H7 (cell line): ENCODE measurements around the gene MGRN1. TPM values are rescaled to one million over a fixed set of nuclear protein-coding genes. Genes with fewer than 3 reads are reported as not detected.

Experiments used
- DNase-seq: peaks from one replicate; pipeline ENCODE4 v3.0.0; 2012
- H3K27me3 ChIP-seq: 2 replicates; pipeline ENCODE4 v1.6.0; 2011; ENCODE audit warnings: mild to moderate bottlenecking, low read length; ENCODE audit not compliant: control insufficient read depth, insufficient read depth
- H3K36me3 ChIP-seq: replicated peaks from 2 replicates; pipeline ENCODE4 v1.5.1; 2011; ENCODE audit warnings: low read length; ENCODE audit not compliant: control insufficient read depth, insufficient read depth
- H3K4me3 ChIP-seq: 2 replicates; pipeline ENCODE4 v1.5.1; 2011; ENCODE audit warnings: low read depth, mild to moderate bottlenecking, control low read depth, low read length, moderate library complexity; ENCODE audit not compliant: insufficient read depth
- total RNA-seq: library from RNA; depleted of rRNA; stranded (reverse); fragments of >200 nt; shearing (Covaris generic); gene quantifications from 2 replicates; pipeline ENCODE4 v1.2.3, GENCODE V29; 2014

The MGRN1 gene
- total RNA-seq, 1 experiment from 2014 or later, result 35.6 TPM

- Histone ChIP-seq H3K4me3 (no peak overlapping the region), H3K36me3 (peaks cover 4% of the 10 kb centered on the region), H3K27me3 (no peaks in the 10 kb centered on the region)
- no peak for DNase-seq
Observed at GRCh38 chr16:4660454-4661007, 35.9 kb downstream of the MGRN1 start.

- H3K27me3 ChIP-seq, result no peaks in the 10 kb centered on the region
- no peak overlapping the region for H3K4me3 ChIP-seq
- DNase-seq, result no peak
- peaks cover 7% of the 10 kb centered on the region for H3K36me3 ChIP-seq
Observed at GRCh38 chr16:4661661-4662060, 37.0 kb downstream of the MGRN1 start.

GRCh38 chr16:4663465-4663776 lies 38.8 kb downstream of the MGRN1 start:
- H3K27me3 ChIP-seq, result no peaks in the 10 kb centered on the region
- no peak overlapping the region for H3K4me3 ChIP-seq
- no peak for DNase-seq
- H3K36me3 ChIP-seq, result peaks cover 10% of the 10 kb centered on the region

GRCh38 chr16:4663777-4664465 lies 39.3 kb downstream of the MGRN1 start:
- Histone ChIP-seq H3K36me3 (peaks cover 15% of the 10 kb centered on the region), H3K4me3 (no peak overlapping the region), H3K27me3 (no peaks in the 10 kb centered on the region)
- no peak for DNase-seq

GRCh38 chr16:4664538-4665418 lies 40.2 kb downstream of the MGRN1 start:
- peaks cover 20% of the 10 kb centered on the region for H3K36me3 ChIP-seq
- no peak overlapping the region for H3K4me3 ChIP-seq
- H3K27me3 ChIP-seq, result no peaks in the 10 kb centered on the region
- DNase-seq, result no peak

GRCh38 chr16:4666537-4667202 lies 42.0 kb downstream of the MGRN1 start:
- Histone ChIP-seq H3K27me3 (no peaks in the 10 kb centered on the region), H3K4me3 (no peak overlapping the region), H3K36me3 (peaks cover 17% of the 10 kb centered on the region)
- no peak for DNase-seq

- Histone ChIP-seq H3K36me3 (peaks cover 17% of the 10 kb centered on the region), H3K4me3 (no peak overlapping the region), H3K27me3 (no peaks in the 10 kb centered on the region)
- no peak for DNase-seq
Observed at GRCh38 chr16:4667203-4667963, 42.8 kb downstream of the MGRN1 start.

GRCh38 chr16:4668313-4668960 lies 43.8 kb downstream of the MGRN1 start:
- no peak for DNase-seq
- Histone ChIP-seq H3K4me3 (no peak overlapping the region), H3K36me3 (peaks cover 17% of the 10 kb centered on the region), H3K27me3 (no peaks in the 10 kb centered on the region)

GRCh38 chr16:4673387-4674046 lies 48.9 kb downstream of the MGRN1 start:
- no peak overlapping the region for H3K4me3 ChIP-seq
- peaks cover 10% of the 10 kb centered on the region for H3K36me3 ChIP-seq
- no peaks in the 10 kb centered on the region for H3K27me3 ChIP-seq
- no peak for DNase-seq

GRCh38 chr16:4674926-4675530 lies 50.4 kb downstream of the MGRN1 start:
- DNase-seq, result no peak
- Histone ChIP-seq H3K36me3 (peaks cover 2% of the 10 kb centered on the region), H3K4me3 (no peak overlapping the region)

GRCh38 chr16:4675864-4676786 lies 51.5 kb downstream of the MGRN1 start:
- Histone ChIP-seq H3K36me3 (peaks cover 2% of the 10 kb centered on the region), H3K27me3 (no peaks in the 10 kb centered on the region), H3K4me3 (no peak overlapping the region)
- peak; percentile 81 for DNase-seq

More at GRCh38 chr16:4674926-4675530, 50.4 kb downstream of the MGRN1 start:
- no peaks in the 10 kb centered on the region for H3K27me3 ChIP-seq

GRCh38 chr16:4676831-4677230 lies 52.2 kb downstream of the MGRN1 start:
- Histone ChIP-seq H3K4me3 (no peak overlapping the region), H3K27me3 (no peaks in the 10 kb centered on the region), H3K36me3 (peaks cover 2% of the 10 kb centered on the region)
- DNase-seq, result no peak
